GM23338 (cell line): ENCODE results near the gene RET.

Experiments used
- CREB1 ChIP-seq: fragments of 250-450 bp; sonication (Bioruptor Pico); IDR thresholded peaks from 2 replicates; pipeline ENCODE4 v1.5.0; 2020; ENCODE audit warnings: low read depth, mild to moderate bottlenecking, moderate library complexity
- EZH2 ChIP-seq: fragments of 200-600 bp; sonication (generic); IDR thresholded peaks from one replicate; pipeline ENCODE4 v1.8.0; 2017; ENCODE audit warnings: antibody characterized with exemption, mild to moderate bottlenecking, low read depth; ENCODE audit not compliant: unreplicated experiment
- EZH2phosphoT487 ChIP-seq: fragments of 200-600 bp; sonication (generic); IDR thresholded peaks from one replicate; pipeline ENCODE4 v1.8.1; 2018; ENCODE audit warnings: antibody characterized with exemption; ENCODE audit not compliant: unreplicated experiment
- JUNB ChIP-seq: IDR thresholded peaks from one replicate; pipeline ENCODE4 v1.6.1; 2016; ENCODE audit warnings: antibody characterized with exemption; ENCODE audit not compliant: unreplicated experiment
- NANOG ChIP-seq: IDR thresholded peaks from 2 replicates; pipeline ENCODE4 v1.6.1; 2016; ENCODE audit warnings: antibody characterized with exemption, borderline replicate concordance
- POLR2AphosphoS5 ChIP-seq: IDR thresholded peaks from 2 replicates; pipeline ENCODE4 v1.6.1; 2016; ENCODE audit warnings: antibody characterized with exemption, low read depth
- STAT1 ChIP-seq: IDR thresholded peaks from one replicate; pipeline ENCODE4 v1.6.1; 2016; ENCODE audit warnings: antibody characterized with exemption; ENCODE audit not compliant: unreplicated experiment
- ZNF114 ChIP-seq: fragments of 250-450 bp; sonication (Bioruptor Pico); IDR thresholded peaks from 2 replicates; pipeline ENCODE4 v1.5.0; 2020; ENCODE audit warnings: mild to moderate bottlenecking, moderate library complexity
- ZNF331 ChIP-seq: fragments of 250-450 bp; sonication (Bioruptor Pico); IDR thresholded peaks from 2 replicates; pipeline ENCODE4 v1.5.0; 2020; ENCODE audit warnings: low read depth, mild to moderate bottlenecking, moderate library complexity
- TF ChIP-seq, protein P1 (sequence below), 2 experiments: fragments of 200-600 bp in 1 of 2; sonication (generic) in 1 of 2; conservative IDR thresholded peaks; 2 replicates each; pipeline versions ENCODE4 v1.5.1 to v1.6.1; 2016 to 2017; ENCODE audit warnings: antibody characterized with exemption in 2 of 2, low read depth in 2 of 2, mild to moderate bottlenecking in 2 of 2, moderate library complexity in 1 of 2
- TF ChIP-seq, protein P2 (sequence below): fragments of 250-450 bp; sonication (Bioruptor Pico); IDR thresholded peaks from 2 replicates; pipeline ENCODE4 v1.5.0; 2020; ENCODE audit warnings: mild to moderate bottlenecking, moderate library complexity
- TF ChIP-seq, protein P3 (sequence below): IDR thresholded peaks from one replicate; pipeline ENCODE4 v1.6.1; 2018; ENCODE audit warnings: antibody characterized with exemption; ENCODE audit not compliant: unreplicated experiment
- TF ChIP-seq, protein P4 (sequence below): IDR thresholded peaks from 2 replicates; pipeline ENCODE4 v1.6.1; 2016; ENCODE audit warnings: antibody characterized with exemption

DNA sequence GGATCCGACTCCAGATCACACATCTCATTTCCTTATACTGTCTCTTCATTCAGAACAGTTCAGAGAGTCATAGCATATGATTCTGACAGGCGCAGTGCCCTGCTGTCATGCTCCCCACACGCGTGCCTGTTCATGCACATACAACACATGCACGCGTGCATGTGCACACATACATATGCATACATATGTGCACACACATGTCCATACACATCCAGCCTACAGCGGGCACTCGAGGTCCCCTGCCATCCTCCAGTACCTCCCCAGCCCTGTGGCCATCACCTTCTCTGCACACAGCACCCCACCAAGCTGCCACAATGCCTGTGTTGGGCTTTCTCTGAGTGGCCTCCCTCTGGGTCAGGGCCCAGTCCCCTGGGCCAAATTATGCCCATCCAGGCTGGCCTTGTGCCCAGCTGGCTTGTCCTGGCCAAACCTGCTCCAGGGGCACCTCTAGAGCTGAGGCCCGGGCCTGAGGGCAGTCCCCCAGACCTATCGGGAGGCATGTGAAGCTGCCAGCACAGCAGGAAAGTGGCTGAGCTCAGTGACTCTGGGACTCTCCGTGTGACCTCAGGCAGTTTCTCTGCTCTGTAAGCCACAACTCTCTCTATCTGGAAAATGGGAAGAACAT, 49.4 kb upstream of the RET start:
- TF ChIP-seq, protein P1, sequence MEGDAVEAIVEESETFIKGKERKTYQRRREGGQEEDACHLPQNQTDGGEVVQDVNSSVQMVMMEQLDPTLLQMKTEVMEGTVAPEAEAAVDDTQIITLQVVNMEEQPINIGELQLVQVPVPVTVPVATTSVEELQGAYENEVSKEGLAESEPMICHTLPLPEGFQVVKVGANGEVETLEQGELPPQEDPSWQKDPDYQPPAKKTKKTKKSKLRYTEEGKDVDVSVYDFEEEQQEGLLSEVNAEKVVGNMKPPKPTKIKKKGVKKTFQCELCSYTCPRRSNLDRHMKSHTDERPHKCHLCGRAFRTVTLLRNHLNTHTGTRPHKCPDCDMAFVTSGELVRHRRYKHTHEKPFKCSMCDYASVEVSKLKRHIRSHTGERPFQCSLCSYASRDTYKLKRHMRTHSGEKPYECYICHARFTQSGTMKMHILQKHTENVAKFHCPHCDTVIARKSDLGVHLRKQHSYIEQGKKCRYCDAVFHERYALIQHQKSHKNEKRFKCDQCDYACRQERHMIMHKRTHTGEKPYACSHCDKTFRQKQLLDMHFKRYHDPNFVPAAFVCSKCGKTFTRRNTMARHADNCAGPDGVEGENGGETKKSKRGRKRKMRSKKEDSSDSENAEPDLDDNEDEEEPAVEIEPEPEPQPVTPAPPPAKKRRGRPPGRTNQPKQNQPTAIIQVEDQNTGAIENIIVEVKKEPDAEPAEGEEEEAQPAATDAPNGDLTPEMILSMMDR (conservative IDR thresholded peaks at IDR 0.05; ENCODE audit: low read depth in 2 of 2): no peak
- TF ChIP-seq, protein P2, sequence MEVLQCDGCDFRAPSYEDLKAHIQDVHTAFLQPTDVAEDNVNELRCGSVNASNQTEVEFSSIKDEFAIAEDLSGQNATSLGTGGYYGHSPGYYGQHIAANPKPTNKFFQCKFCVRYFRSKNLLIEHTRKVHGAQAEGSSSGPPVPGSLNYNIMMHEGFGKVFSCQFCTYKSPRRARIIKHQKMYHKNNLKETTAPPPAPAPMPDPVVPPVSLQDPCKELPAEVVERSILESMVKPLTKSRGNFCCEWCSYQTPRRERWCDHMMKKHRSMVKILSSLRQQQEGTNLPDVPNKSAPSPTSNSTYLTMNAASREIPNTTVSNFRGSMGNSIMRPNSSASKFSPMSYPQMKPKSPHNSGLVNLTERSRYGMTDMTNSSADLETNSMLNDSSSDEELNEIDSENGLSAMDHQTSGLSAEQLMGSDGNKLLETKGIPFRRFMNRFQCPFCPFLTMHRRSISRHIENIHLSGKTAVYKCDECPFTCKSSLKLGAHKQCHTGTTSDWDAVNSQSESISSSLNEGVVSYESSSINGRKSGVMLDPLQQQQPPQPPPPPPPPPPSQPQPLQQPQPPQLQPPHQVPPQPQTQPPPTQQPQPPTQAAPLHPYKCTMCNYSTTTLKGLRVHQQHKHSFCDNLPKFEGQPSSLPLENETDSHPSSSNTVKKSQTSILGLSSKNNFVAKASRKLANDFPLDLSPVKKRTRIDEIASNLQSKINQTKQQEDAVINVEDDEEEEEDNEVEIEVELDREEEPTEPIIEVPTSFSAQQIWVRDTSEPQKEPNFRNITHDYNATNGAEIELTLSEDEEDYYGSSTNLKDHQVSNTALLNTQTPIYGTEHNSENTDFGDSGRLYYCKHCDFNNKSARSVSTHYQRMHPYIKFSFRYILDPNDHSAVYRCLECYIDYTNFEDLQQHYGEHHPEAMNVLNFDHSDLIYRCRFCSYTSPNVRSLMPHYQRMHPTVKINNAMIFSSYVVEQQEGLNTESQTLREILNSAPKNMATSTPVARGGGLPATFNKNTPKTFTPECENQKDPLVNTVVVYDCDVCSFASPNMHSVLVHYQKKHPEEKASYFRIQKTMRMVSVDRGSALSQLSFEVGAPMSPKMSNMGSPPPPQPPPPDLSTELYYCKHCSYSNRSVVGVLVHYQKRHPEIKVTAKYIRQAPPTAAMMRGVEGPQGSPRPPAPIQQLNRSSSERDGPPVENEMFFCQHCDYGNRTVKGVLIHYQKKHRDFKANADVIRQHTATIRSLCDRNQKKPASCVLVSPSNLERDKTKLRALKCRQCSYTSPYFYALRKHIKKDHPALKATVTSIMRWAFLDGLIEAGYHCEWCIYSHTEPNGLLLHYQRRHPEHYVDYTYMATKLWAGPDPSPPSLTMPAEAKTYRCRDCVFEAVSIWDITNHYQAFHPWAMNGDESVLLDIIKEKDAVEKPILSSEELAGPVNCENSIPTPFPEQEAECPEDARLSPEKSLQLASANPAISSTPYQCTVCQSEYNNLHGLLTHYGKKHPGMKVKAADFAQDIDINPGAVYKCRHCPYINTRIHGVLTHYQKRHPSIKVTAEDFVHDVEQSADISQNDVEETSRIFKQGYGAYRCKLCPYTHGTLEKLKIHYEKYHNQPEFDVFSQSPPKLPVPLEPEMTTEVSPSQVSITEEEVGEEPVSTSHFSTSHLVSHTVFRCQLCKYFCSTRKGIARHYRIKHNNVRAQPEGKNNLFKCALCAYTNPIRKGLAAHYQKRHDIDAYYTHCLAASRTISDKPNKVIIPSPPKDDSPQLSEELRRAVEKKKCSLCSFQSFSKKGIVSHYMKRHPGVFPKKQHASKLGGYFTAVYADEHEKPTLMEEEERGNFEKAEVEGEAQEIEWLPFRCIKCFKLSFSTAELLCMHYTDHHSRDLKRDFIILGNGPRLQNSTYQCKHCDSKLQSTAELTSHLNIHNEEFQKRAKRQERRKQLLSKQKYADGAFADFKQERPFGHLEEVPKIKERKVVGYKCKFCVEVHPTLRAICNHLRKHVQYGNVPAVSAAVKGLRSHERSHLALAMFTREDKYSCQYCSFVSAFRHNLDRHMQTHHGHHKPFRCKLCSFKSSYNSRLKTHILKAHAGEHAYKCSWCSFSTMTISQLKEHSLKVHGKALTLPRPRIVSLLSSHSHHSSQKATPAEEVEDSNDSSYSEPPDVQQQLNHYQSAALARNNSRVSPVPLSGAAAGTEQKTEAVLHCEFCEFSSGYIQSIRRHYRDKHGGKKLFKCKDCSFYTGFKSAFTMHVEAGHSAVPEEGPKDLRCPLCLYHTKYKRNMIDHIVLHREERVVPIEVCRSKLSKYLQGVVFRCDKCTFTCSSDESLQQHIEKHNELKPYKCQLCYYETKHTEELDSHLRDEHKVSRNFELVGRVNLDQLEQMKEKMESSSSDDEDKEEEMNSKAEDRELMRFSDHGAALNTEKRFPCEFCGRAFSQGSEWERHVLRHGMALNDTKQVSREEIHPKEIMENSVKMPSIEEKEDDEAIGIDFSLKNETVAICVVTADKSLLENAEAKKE (CRISPR knock-in tag): no peak
- TF ChIP-seq EZH2phosphoT487 (no peak), POLR2AphosphoS5 (no peak), EZH2 (no peak), NANOG (no peak), JUNB (no peak), CREB1 (CRISPR knock-in tag) (no peak), STAT1 (no peak), ZNF331 (no peak), ZNF114 (no peak)
- TF ChIP-seq, protein P3, sequence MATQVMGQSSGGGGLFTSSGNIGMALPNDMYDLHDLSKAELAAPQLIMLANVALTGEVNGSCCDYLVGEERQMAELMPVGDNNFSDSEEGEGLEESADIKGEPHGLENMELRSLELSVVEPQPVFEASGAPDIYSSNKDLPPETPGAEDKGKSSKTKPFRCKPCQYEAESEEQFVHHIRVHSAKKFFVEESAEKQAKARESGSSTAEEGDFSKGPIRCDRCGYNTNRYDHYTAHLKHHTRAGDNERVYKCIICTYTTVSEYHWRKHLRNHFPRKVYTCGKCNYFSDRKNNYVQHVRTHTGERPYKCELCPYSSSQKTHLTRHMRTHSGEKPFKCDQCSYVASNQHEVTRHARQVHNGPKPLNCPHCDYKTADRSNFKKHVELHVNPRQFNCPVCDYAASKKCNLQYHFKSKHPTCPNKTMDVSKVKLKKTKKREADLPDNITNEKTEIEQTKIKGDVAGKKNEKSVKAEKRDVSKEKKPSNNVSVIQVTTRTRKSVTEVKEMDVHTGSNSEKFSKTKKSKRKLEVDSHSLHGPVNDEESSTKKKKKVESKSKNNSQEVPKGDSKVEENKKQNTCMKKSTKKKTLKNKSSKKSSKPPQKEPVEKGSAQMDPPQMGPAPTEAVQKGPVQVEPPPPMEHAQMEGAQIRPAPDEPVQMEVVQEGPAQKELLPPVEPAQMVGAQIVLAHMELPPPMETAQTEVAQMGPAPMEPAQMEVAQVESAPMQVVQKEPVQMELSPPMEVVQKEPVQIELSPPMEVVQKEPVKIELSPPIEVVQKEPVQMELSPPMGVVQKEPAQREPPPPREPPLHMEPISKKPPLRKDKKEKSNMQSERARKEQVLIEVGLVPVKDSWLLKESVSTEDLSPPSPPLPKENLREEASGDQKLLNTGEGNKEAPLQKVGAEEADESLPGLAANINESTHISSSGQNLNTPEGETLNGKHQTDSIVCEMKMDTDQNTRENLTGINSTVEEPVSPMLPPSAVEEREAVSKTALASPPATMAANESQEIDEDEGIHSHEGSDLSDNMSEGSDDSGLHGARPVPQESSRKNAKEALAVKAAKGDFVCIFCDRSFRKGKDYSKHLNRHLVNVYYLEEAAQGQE: no peak
- TF ChIP-seq, protein P4, sequence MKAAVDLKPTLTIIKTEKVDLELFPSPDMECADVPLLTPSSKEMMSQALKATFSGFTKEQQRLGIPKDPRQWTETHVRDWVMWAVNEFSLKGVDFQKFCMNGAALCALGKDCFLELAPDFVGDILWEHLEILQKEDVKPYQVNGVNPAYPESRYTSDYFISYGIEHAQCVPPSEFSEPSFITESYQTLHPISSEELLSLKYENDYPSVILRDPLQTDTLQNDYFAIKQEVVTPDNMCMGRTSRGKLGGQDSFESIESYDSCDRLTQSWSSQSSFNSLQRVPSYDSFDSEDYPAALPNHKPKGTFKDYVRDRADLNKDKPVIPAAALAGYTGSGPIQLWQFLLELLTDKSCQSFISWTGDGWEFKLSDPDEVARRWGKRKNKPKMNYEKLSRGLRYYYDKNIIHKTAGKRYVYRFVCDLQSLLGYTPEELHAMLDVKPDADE: no peak
